SK-N-MC (cell line): ENCODE measurements around the gene ALKBH2.

Experiments
- EZH2 ChIP-seq: fragments of 200-600 bp; sonication (generic); IDR thresholded peaks from one replicate; pipeline ENCODE4 v1.6.1; 2017; ENCODE audit warnings: antibody characterized with exemption
- POLR2AphosphoS5 ChIP-seq: IDR thresholded peaks from 2 replicates; pipeline ENCODE4 v1.6.1; 2012; ENCODE audit warnings: mild to moderate bottlenecking, low read depth, low read length, borderline replicate concordance

DNA sequence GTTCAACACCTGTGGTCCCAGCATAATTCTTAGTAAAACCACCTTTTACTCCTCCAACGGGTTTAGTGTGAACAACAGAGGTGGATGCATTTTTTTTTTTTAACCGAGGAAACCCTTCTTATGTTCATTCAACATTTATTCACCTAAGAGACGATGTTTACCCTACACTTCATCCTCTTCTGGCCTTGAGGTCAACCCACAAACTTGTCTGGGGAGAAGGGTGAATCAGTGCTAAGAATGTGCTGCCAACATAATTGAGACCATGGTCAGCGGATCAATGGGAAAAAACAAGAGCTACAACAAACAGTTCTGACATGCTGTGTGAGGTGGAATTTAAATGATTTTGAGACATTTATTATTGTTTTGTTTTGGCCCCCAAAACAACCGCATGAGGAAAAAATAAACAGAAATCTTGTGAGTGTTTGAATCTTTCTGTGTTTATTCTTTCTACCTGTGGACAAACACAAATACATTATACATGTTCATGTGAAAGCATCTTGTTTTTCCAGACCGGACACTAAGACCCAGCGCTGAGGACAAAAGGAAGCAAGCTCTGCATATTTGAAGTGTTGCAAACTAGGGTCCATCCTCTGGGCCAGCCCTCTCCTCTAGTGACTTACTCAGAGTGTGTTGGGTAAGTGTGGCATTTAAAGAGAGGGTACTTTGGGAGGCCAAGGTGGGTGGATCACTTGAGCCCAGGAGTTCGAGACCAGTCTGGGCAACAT lies 46.0 kb downstream of the ALKBH2 start:
- TF ChIP-seq POLR2AphosphoS5 = no peak
- no peak for TF ChIP-seq EZH2
